HepG2 (cell line): ENCODE results near the gene LRRC4. TPM values are rescaled to one million over a fixed set of nuclear protein-coding genes. Genes with fewer than 3 reads are reported as not detected.

Experiments used
- ATAC-seq: fragments of 200-7000 bp; cut with Tn5 transposase; 3 replicates; pipeline ENCODE4 v1.9.1; 2020; ENCODE audit warnings: mild to moderate bottlenecking, moderate library complexity
- BruUV-seq: library from RNA; stranded (reverse); fragments of 400-500 nt; replicated peaks from 2 replicates; lab custom pipeline; 2021; lab: Mats Ljungman, UMichigan
- CTCF ChIA-PET: fragments of 300-600 bp; formaldehyde crosslinking; extraction: SDS; loops from one replicate; lab custom pipeline; 2021; ENCODE audit warnings: low total read pairs, inconsistent platforms, low intra/inter-chr PET ratio; lab: Yijun Ruan, JAX
- POLR2A ChIA-PET: fragments of 350-600 bp; sonication (Branson Sonifier 250); formaldehyde crosslinking; loops from one replicate; lab custom pipeline; 2020; ENCODE audit warnings: antibody characterized with exemption, inconsistent platforms; lab: Yijun Ruan, JAX
- DNase-seq: peaks from one replicate; pipeline ENCODE4 v3.0.0-alpha.2; 2015; ENCODE audit warnings: low spot score
- FAIRE-seq: peaks from 3 replicates; lab custom pipeline; 2011; peaks lifted over from hg19 to GRCh38; lab: Jason Lieb, UNC
- H2AFZ ChIP-seq: one replicate; pipeline ENCODE4 v1.6.1; 2011; ENCODE audit warnings: low read length, inconsistent platforms
- H3K27ac ChIP-seq: fragments of 300-600 bp; 3 replicates; pipeline ENCODE4 v1.8.0; 2011; ENCODE audit warnings: mixed run types, mild to moderate bottlenecking, mixed read lengths, low read length, inconsistent platforms; ENCODE audit not compliant: insufficient read depth; ENCODE audit errors: extremely low read length
- H3K27me3 ChIP-seq, 2 experiments: fragments of 200-600 bp in 1 of 2; 2 replicates in 1 of 2; 3 replicates in 1 of 2; pipeline versions ENCODE4 v1.6.0 to v1.8.0; 2011; ENCODE audit warnings: low read length in 2 of 2, mild to moderate bottlenecking in 2 of 2, moderate library complexity in 2 of 2, inconsistent platforms in 1 of 2; ENCODE audit not compliant: insufficient read depth in 2 of 2, control insufficient read depth in 1 of 2
- H3K36me3 ChIP-seq, 2 experiments: fragments of 200-600 bp in 1 of 2; replicated peaks in 1 of 2; 2 replicates in 1 of 2; 3 replicates in 1 of 2; pipeline versions ENCODE4 v1.5.1 to v1.8.0; 2011; ENCODE audit warnings: low read length in 2 of 2, inconsistent platforms in 1 of 2; ENCODE audit not compliant: insufficient read depth in 2 of 2, control insufficient read depth in 1 of 2
- H3K4me1 ChIP-seq: 2 replicates; pipeline ENCODE4 v1.5.1; 2012; ENCODE audit warnings: low read length, inconsistent platforms; ENCODE audit not compliant: insufficient read depth
- H3K4me2 ChIP-seq: 2 replicates; pipeline ENCODE4 v1.6.0; 2011; ENCODE audit warnings: low read depth, low read length, inconsistent platforms
- H3K4me3 ChIP-seq, 3 experiments: fragments of 200-600 bp in 1 of 3; sonication (generic), shearing (Covaris generic) in 1 of 3; replicated peaks in 1 of 3; 2 replicates each; pipeline ENCODE4 v1.5.1; 2011 to 2016; ENCODE audit warnings: low read length in 3 of 3, inconsistent platforms in 2 of 3, low read depth in 2 of 3, mild to moderate bottlenecking in 2 of 3, control low read depth in 1 of 3, mixed read lengths in 1 of 3; ENCODE audit not compliant: insufficient read depth in 1 of 3
- H3K79me2 ChIP-seq: one replicate; pipeline ENCODE4 v1.6.1; 2011; ENCODE audit warnings: low read length, inconsistent platforms; ENCODE audit not compliant: insufficient read depth
- H3K9ac ChIP-seq: 2 replicates; pipeline ENCODE4 v1.6.0; 2011; ENCODE audit warnings: mild to moderate bottlenecking, low read depth, low read length, inconsistent platforms; ENCODE audit not compliant: insufficient read depth
- H3K9me3 ChIP-seq: 2 replicates; pipeline ENCODE4 v1.5.1; 2012; ENCODE audit warnings: mild to moderate bottlenecking, low read length
- H4K20me1 ChIP-seq: 2 replicates; pipeline ENCODE4 v1.6.0; 2011; ENCODE audit warnings: inconsistent platforms, mild to moderate bottlenecking, low read length, moderate library complexity; ENCODE audit not compliant: insufficient read depth
- CEBPB ChIP-seq: IDR thresholded peaks from 2 replicates; pipeline ENCODE4 v1.6.1; 2011; ENCODE audit warnings: low read depth, low read length, improper control_type of control experiment, borderline replicate concordance
- EHMT2 ChIP-seq: fragments of 200-600 bp; sonication (generic); IDR thresholded peaks from 2 replicates; pipeline ENCODE4 v1.7.0; 2017; ENCODE audit warnings: antibody characterized with exemption, low read depth, low read length, borderline replicate concordance
- HDAC2 ChIP-seq: sonication (generic); formaldehyde crosslinking; IDR thresholded peaks from 2 replicates; pipeline ENCODE4 v1.4.0; 2020; ENCODE audit warnings: missing genetic modification reagents
- RBM22 ChIP-seq: fragments of 200-400 bp; formaldehyde crosslinking; optimal IDR thresholded peaks from 2 replicates; pipeline ENCODE3; 2017; ENCODE audit warnings: mild to moderate bottlenecking, low read length, moderate library complexity
- YY1 ChIP-seq: IDR thresholded peaks from 2 replicates; pipeline ENCODE4 v1.6.1; 2011; ENCODE audit warnings: low read length, low read depth, moderate library complexity, mild to moderate bottlenecking; ENCODE audit not compliant: insufficient read depth, insufficient replicate concordance
- ZC3H13 ChIP-seq: sonication (generic); formaldehyde crosslinking; IDR thresholded peaks from 2 replicates; pipeline ENCODE4 v1.8.1; 2023; ENCODE audit warnings: mild to moderate bottlenecking, missing genetic modification reagents, moderate library complexity
- WGBS: methylation state at CpG from one replicate; pipeline ENCODE4 v1.1.6; 2017; ENCODE audit warnings: low lambda C conversion rate; 5-methylcytosine and 5-hydroxymethylcytosine counted together
- in situ Hi-C: cut with HindIII; loops from 2 replicates; pipeline ENCODE4 v1.10.0; 2017; ENCODE audit warnings: low pct_unique_long_range_greater_than_20kb; ENCODE audit not compliant: extremely low pct_ligation_motif_present
- intact Hi-C: fragments of 100-400 bp; cut with micrococcal nuclease; formaldehyde crosslinking; loops from one replicate; pipeline ENCODE4 v1.10.0; 2022; ENCODE audit not compliant: unreplicated experiment
- polyA plus RNA-seq, 8 experiments: library from polyadenylated mRNA; depleted of rRNA in 3 of 8; stranded (reverse) in 7 of 8; unstranded in 1 of 8; fragments of >200 nt; fragmentation: Illumina TruSeq in 4 of 8; extraction: Trizol in 4 of 8; gene quantifications; 2 replicates each; pipeline versions ENCODE4 v1.2.1 to v1.2.3, GENCODE V29; 2011 to 2016; ENCODE audit warnings: low read depth in 4 of 8, missing spikeins in 1 of 8, mixed read lengths in 1 of 8; ENCODE audit not compliant: insufficient read depth in 1 of 8
- total RNA-seq, 5 experiments: library from RNA; depleted of rRNA; stranded (reverse); fragments of >200 nt; fragmentation: Illumina TruSeq; extraction: Trizol; gene quantifications; 2 replicates each; pipeline ENCODE4 v1.2.3, GENCODE V29; 2016; ENCODE audit warnings: low read depth in 1 of 5

Gene LRRC4
- total and polyA plus RNA-seq, 2 of the 13 experiments (the other 11 are each of a cell fraction or from before 2014, with no cell fraction given), result not detected

DNA sequence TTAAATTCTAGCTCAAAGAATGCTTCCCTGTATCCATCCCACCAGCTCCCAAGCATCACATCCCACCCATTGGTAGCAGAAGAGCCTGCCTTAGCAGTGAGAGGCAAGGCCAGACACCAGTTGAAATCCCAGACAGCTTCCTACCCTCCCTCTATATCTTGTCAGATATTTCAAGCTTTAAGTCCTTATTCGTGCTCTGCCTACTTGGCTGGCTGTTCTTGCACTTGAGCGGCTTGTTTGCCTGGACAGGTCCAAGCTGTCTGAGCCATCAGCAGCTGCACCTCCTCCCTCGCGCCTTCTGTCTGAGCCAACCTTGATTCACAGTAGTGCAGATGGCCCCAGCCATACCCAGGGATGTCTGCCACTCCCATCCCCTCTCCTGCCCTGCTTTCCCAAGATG is 16.4 kb downstream of the LRRC4 start:
- CTCF ChIA-PET, result no interaction called here
- POLR2A ChIA-PET, result no interaction called here
- H3K36me3 ChIP-seq, result peaks cover 16 to 54% of the 10 kb centered on the region in 2 experiments; a peak in 4 of 5 replicates

DNA sequence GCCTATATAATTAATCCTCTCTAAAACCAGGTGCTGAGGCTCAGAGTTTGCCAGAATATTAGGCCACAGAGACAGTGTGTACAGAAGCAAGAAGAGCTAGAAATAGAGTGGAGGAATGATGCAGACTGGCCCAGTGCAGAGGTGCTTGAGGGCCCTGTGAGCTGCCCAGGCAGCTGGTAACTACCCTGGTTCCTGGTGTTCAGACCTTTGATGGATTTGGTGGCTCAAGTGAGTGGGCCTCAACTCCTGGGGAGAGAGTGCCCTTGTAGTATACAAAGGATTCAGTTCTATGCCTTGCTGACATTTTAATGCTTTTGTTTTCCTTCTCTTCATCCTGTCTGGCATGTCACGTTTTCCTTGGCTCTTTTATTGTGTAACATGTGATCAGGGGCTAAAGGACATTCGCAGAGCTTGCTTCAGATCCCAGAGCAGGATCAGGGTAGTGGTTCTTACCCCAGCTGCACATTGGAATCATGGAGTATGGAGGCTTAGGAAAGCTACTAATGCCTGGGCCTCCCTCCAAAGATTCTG is 20.0 kb downstream of the LRRC4 start:
- WGBS, result 82% methylated on average over 2 of the region's 2 CpGs
- POLR2A ChIA-PET, result no interaction called here
- no peaks in the 10 kb centered on the region for H3K27me3 ChIP-seq
- peaks cover 4% of the 10 kb centered on the region; the same call in 1 of the 2 replicates for H4K20me1 ChIP-seq
- BruUV-seq, result no TSS peak
- peak; percentile 16; the same call in 1 of the 3 replicates for ATAC-seq
- H3K9me3 ChIP-seq, result no peaks in the 10 kb centered on the region
- in situ Hi-C loops (no loop called here), intact Hi-C loops (no loop called here)
- CTCF ChIA-PET, result no interaction called here
- no peak overlapping the region for H2AFZ ChIP-seq
- no peak overlapping the region for H3K9ac ChIP-seq
- peaks cover 14% of the 10 kb centered on the region for H3K4me1 ChIP-seq
- H3K4me2 ChIP-seq, result no peak overlapping the region
- H3K4me3 ChIP-seq, result no peak overlapping the region
- no peak for DNase-seq
- TF ChIP-seq HDAC2, result no peak
- TF ChIP-seq CEBPB, result peak; percentile 24; the same call in 1 of the 2 replicates
- FAIRE-seq, result no peak
- H3K27ac ChIP-seq, result no peak overlapping the region
- peaks cover 16 to 40% of the 10 kb centered on the region in 2 experiments; a peak in 4 of 5 replicates for H3K36me3 ChIP-seq
- H3K79me2 ChIP-seq, result no peaks in the 10 kb centered on the region

More for the DNA sequence above, 16.4 kb downstream of the LRRC4 start:
- no peak for DNase-seq
- in situ Hi-C loops, result no loop called here
- Histone ChIP-seq H3K9me3 (no peaks in the 10 kb centered on the region), H3K4me2 (no peak overlapping the region), H3K27me3 (no peaks in the 10 kb centered on the region), H4K20me1 (no peaks in the 10 kb centered on the region; the same call in 1 of the 2 replicates), H3K4me3 (no peak overlapping the region), H3K27ac (no peak overlapping the region), H3K79me2 (no peaks in the 10 kb centered on the region), H3K9ac (no peak overlapping the region), H3K4me1 (peaks cover 8% of the 10 kb centered on the region; the same call in 1 of the 2 replicates), H2AFZ (no peak overlapping the region)
- FAIRE-seq, result no peak
- intact Hi-C loops, result no loop called here
- BruUV-seq, result no TSS peak
- 97% methylated on average over 4 of the region's 4 CpGs for WGBS
- no peak for ATAC-seq
- TF ChIP-seq RBM22 (peak; percentile 3), ZC3H13 (CRISPR knock-in tag) (no peak), YY1 (no peak), EHMT2 (no peak)
